SK-N-DZ (cell line): ENCODE data around the gene PLOD3.

Source experiments
- DNase-seq: peaks from one replicate; pipeline ENCODE4 v3.0.0-alpha.2; 2015; ENCODE audit warnings: low spot score

Gene PLOD3

DNA sequence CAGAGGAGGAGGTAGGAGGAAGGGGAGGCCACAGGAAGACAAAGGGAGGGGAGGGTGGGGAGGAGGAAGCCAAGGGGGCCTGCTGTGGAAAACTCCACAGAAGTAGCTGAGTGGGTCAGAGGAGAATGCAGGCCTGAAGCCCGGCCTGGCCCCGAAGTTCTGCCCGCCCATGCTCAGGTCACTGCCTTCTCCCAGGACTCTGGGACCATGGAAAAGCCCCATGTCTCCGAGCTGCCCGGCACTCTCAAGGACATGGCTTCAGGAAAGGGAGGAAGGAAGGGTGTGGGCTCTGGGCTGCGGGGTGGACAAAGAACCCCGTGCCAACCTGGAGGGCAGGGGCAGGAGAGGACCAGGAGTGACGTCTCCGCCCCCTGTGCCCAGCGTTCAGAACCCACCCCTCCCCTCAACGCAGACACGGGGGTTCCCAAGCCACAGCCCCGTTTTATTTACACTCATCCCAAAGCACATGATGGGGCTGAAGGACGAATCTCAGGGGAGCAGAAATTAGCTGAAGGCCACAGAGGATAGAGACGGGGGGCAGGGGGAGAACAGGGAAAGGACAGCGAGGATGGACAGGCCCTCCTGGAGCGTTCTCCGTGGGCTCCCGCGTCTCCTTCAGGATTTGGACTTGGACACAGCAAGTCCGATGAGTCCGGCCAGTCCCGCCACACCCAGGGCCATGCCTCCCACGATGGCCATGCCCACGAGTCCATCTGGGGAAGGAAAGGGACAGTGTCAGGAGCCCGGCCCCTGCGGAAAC, 22.0 kb upstream of the PLOD3 start:
- DNase-seq = no peak

DNA sequence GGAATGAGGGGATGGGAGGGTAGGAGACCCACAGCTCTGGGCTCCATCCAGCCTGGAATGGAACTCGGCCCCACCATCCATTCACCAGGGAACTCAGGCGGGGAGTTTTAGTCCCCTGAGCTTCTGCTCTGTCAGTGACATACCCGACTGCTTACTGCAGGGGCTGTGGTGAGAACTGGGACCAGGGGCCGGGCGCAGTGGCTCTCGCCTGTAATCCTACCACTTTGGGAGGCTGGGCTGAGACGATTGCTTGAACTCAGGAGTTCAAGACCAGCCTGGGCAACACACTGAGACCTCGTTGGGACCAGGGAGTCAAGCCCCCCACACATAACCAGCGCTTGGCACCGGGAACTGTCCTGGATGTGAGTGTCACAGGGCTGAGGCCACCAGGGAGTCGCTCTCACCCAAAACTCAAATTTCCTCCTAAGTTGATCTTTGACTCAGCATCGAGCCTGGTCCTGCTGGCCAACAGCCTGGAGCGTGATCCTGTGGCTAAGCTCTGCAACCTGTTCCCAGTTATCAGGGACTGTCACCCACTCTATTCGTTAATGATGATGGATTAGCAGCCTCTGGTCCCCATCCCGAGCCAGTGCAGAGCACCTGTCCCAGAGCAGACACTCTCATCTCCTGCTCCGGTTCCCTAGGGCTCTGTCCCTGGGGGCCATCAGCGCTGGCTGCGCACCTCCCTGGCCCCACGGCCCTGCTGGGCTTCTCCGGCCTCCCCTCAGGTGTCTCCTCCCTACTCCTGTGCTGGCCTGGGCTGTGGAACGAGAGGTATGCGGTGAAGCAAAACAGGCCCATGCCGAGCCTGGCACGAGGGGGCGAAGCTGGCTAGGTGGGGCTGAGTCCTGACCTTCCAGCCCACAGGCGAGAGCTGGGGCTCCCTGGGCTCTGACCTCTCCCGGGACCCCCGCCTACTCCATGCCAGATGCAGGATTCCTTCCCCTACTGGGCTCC, 21.1 kb upstream of the PLOD3 start:
- DNase-seq = peak; percentile 37

DNA sequence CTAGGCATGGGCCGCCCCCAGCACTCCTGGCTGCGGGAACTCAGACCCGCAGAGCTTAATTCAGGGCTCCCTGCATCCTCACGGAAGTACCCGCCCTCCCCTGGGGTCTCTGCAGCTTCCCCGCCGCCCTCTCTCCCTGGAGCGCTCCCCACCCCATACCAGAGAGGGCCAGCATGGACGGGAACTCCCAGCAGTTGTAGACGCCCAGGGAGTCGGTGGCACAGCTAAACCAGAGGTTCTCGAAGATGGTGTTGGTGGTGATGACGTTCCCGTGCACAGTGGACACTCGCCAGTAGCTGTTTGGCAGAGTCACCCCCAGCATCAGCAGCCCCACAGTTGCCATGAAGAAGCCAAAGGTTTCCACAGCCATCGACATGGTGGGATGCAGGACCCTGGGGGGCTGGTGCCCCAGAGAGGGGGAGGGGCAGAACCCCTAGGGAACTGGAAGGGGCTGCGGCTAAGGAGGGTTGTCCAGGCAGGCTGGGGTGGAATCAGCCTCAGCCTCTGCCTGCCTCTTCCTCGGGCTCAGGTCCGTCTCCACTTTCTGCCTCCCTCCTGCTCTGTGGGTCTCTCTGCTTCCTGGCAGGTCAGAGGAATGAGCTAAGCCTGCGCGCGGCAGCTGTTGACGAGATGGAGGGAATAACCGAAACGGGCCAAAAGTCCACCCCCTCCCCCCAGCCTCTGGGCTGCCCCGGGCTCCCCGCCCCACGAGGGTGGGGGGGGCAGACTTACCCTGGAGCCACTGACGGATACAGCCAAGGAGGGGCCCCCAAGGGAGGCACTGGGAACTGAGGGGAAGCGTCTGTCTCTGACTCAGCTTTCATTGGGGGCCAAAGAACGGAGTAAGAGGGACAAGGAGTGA, 20.1 kb upstream of the PLOD3 start, which contains the start of gene CLDN15:
CLDN15 (minus strand) TSS at position 597 of the 862 bp plus-strand sequence; CDS start at position 376, 221 bp downstream.
- DNase-seq = no peak

DNA sequence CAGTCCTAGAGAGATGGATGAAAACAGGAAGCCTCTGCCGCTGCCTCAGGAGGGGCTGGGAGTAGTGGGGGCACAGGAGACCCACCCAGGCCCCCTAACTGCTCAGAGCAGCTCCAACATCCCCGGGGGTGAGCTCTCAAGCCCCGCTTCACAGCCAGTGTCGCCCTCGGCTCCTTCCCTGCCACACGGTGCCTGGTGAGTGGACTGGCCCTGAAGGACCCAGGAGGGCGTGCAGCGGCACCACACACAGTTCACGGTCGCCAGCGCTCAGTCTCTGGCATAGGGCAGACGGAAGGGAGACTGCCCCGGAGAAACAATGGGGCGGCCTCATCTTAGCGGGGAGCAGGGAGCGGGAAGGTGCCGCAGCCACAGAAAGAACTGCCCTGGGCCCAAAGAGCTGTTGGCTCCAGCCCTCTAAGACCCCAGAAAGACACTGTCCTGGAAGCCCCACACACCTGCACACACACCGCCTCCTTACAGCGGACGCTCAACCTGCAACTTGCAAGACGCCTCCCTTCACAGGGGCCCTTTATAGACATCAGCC, 19.0 kb upstream of the PLOD3 start:
- no peak for DNase-seq

DNA sequence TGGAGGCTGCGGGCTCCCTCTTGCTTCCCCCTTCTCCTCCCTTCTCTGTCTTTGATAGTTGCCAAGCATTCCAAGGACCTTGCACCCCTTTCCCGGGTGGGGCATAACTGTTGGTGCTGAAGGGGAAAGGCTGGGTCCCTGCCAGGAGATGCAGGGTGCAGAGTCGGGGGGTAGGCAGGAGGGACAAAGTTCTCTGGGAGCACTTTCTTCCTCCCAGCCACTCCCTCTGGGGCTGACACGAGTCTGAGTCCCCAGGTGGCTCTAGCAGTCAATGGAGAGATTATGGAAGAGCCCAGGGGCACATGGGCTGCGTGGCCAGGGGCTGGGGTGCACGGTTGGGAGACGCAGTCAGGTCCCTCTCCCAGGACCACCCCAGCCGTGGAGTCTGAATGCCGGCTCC, 18.1 kb upstream of the PLOD3 start:
- no peak for DNase-seq

DNA sequence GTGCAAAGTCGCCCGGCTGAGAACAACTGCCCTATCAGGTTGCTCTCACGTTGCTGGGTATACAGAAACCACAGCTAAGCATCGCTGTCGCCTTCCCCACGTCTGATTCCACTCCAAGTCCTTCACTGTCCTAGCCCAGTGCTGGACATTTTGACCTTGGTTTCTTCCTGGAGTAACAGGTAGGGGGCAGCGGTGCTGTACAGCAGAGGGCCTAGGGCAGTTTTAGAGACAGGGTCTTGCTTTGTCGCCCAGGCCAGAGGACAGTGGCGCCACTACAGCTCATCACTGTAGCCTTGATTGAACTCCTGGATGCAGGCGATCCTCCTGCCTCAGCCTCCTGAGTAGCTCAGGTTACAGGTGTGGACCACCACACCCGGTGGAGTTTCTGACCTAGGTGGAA, 17.7 kb upstream of the PLOD3 start:
- no peak for DNase-seq

DNA sequence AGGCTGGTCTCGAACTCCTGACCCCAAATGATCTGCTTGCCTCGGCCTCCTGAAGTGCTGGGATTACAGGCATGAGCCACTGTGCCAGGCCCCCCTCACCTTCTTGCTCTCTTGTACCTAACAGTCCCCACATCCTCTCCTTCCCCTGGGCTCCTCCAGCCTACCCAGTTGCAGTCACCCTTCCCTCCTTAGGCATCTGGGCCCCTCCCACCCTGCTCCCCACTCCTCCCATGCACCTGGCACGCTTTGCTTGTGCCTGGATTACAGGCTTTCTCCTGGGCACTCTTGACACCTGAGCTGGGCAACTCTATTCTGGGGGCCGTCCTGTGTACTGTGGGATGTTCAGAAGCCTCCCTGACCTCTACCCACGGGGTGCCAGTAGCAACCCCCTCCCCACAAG, 17.3 kb upstream of the PLOD3 start:
- no peak for DNase-seq

DNA sequence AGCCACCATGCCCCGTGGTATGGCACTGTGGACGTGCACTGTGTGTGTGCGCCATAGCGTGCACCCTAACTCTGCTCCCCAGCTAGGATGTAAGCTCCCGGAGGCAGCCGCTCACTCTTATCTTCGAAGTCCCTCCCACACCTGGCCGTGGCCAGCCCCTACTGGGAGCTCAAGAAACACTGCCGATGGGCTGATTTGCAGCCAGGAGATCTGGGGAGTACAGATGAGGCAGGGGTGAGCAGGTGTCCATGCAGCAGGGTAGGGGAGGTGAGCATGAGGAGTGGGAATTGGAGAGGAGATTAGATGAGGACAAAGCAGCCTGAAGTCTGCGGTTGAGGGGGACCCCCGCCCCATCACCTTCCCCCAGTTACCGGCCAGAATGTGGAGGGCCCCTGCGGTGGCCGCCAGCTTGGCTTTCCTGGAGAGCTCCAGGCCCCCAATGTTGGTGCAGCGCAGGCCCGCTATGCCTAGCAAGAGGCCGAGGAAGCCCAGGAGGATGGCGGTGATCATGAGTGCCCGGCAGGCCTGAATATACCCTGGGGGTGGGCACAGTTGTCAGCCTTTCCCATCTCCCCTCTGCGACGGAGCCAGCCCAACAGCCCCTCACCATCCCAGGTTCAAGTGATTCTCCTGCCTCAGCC, 16.6 kb upstream of the PLOD3 start:
- DNase-seq = no peak

DNA sequence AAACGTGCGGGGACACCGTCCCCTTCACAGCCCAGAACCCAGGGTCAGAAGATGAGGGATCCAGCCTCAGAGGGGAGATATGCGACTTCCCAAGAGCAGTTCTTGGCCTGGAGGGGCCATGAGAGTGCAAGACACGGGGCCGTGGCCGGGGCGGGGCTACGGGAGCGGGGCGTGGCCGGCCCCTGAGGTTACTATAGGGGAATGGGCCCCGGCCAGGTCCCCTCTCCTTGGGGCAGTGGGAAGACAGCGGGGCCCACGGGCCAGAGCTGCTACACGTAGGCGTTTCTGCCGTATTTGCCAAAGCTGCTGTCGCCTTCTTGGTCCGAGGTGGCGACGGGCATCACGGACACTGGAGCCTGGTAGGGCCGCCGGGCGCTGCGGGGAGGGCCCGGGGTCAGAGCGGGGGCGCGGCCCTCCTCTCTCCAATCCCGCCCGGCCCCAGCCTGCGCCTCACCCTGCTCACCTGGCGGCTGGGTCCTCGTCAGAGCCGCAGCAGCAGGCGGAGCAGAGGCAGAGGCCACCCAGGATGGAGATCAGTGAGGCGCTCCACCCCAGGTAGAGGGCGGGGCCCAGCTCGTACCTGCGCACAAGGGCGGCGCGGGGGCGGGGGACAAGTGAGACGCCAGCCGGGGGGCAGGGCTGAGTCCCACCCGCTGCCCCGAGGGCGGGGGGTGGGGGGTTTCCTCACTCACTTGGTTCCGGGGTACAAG, 14.9 kb upstream of the PLOD3 start:
- DNase-seq = no peak

DNA sequence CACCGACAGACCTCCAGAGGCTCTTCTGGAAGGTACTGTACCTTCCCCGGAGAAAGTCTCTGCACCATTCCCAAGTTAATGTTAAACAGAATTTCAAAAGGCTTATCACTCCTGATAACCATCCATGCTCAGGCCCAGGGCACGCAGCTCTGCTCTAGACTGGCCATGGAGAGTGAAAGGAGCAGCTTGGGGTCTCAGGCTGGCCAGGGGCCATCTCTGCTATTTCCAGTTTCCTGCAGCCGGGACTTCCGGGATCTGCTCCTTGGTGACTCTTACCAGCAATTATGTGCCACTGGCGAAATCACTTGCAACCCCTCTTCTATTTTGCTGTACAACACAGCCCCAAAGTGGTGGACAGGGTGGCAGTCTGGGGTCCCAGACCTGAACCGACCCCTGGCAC, 14.3 kb upstream of the PLOD3 start:
- no peak for DNase-seq

DNA sequence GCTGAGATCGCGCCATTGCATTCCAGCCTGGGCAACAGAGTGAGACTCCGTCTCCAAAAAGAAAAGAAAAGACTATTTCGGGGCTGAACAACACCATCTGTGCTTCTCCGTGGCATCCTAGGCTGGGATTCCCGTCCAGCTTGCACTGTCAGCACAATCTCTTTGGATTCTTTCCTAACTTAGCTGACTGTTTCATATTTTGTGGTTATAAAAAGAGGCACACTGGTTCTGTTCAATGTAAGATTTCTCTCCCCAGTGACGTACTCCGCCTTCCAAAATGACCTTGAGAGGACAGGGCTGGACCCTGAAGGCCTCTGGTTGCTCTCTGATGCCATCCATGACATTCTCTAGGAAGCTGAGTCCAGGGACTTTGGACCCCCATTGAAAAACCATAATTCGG, 9.3 kb upstream of the PLOD3 start:
- DNase-seq = no peak

DNA sequence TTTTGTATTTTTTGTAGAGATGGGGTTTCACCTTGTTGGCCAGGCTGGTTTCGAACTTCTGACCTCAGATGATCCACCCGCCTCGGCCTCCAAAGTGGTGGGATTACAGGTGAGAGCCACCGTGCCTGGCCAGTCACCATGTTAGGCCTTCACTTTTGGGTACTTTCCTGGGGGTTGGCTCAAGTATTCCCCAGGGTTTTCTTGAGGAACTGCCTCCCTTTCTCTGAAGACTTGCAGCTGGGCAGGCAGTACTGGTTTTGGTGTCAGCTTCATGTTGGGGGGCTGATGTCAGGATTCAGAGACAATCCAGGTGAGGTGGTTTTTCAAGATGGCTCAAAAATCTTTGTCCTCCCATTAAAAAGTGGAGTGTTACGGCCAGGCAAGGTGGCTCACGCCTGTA, 8.3 kb upstream of the PLOD3 start:
- DNase-seq = no peak

DNA sequence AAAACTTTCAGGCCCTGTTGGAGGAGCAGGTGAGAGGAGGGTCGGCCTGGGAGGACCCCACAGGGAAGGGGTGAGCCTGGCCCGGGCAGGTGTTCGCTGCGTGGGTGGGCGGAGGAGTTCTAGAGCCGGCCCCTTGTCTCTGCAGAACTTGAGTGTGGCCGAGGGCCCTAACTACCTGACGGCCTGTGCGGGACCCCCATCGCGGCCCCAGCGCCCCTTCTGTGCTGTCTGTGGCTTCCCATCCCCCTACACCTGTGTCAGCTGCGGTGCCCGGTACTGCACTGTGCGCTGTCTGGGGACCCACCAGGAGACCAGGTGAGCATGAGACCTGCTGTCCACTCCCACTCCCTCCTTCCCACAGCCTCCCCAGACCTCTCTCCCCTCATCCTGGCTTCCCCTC, 6.1 kb upstream of the PLOD3 start:
- DNase-seq = no peak

DNA sequence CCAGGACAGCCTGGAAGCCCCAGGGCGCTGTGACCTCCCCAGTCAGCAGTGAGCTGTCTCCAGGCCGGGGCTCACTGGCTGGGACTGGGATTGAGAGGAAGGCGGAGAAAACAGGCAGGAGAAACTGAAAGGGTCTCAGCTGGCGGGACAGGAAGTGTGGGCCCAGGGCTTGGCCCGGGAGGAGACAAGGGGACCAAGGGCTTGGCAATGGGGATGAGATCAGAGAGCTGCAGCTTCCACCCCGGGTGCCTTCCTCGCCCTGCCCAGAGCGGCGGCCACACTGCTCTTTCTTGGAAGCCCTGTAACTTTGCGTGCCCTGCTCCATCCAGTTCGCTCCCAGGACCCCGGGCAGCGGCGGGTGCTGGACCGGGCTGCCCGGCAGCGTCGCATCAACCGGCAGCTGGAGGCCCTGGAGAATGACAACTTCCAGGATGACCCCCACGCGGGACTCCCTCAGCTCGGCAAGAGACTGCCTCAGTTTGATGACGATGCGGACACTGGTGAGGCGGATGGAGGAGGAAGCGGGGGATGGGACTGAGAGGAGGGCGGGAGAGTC, 5.0 kb upstream of the PLOD3 start:
- DNase-seq = no peak

DNA sequence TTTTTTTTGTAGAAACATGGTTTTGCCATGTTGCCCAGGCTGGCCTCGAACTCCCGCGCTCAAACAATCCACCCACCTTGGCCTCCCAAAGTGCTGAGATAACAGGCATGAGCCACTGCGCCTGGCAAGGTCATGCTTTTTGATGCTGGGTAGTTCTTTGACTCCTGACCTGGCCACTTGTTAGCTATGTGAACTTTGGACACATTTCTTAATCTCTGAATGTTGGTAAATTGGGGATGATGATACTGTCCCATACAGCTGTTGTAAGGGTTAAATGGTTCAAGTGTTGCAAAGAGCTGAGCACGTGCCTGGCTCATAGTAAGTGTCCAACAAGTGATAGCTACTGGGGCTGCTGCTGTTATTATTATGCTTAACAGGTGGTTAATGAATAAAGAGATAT, 2.9 kb upstream of the PLOD3 start:
- DNase-seq = no peak

DNA sequence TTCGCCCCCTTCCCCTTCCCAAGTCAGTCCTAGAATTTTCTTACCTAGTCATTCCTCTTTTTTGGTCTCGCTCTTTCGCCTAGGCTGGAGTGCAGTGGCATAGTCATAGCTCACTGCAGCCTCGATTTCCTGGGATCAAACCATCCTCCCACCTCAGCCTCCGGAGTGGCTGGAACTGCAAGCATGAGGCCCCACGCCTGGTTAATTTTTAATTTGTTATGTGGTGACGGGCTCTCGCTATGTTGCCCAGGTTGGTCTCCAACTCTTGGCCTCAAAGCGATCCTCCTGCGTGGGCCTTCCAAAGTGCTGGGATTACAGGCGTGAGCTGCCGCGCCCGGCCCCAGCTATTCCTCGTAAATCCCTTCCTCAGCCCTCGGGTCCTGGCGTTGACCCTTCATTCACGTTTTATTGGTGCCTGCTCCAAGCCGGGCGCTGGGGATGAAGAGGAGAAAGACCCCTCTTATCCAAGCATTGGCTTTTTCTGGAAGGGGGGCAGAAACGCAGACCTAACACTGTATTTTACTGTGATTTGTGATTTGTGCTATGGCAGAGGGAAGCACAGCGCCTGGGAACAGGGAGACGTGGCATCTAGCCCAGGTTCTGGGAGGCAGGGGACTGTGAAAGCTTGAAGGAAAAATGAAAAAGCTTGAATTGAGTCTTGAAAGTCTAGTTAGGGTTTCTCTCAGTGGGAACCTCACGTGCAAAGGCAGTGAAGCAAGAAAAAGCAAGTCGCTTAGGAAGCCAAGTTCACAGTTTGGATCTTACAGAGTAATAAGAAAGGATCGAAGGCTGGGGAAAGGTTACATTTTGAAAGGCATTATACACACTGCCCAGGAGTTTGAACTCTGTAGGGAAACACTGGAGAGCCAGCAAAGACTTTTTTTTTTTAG, 1.1 kb upstream of the PLOD3 start:
- DNase-seq = no peak

DNA sequence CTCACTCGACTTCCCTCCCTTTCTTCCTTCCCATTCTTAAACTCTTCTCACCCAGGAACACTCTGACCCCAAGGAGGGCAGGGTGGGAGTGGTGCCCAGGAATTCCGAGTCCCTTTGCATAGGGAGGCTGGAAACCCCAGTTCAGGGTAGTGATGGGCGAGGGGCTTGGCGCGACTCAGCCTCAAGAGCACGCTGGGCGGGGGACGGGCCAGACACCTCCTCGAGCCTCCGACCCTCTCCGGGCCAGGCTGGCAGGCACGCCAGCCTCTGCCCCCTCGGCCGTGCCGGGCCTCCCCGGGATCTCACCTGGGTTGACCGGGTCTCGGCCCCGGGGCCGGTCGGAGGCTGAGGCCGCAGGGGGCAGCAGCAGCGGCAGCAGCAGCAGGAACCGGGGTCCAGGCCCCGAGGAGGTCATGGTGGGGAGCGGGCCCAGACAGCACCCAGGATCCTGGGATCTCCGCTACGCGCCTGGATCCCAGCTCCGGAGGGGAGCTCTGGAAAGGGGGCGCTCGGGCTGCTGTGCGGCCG, 457 bp downstream of the PLOD3 start:
- DNase-seq = no peak

DNA sequence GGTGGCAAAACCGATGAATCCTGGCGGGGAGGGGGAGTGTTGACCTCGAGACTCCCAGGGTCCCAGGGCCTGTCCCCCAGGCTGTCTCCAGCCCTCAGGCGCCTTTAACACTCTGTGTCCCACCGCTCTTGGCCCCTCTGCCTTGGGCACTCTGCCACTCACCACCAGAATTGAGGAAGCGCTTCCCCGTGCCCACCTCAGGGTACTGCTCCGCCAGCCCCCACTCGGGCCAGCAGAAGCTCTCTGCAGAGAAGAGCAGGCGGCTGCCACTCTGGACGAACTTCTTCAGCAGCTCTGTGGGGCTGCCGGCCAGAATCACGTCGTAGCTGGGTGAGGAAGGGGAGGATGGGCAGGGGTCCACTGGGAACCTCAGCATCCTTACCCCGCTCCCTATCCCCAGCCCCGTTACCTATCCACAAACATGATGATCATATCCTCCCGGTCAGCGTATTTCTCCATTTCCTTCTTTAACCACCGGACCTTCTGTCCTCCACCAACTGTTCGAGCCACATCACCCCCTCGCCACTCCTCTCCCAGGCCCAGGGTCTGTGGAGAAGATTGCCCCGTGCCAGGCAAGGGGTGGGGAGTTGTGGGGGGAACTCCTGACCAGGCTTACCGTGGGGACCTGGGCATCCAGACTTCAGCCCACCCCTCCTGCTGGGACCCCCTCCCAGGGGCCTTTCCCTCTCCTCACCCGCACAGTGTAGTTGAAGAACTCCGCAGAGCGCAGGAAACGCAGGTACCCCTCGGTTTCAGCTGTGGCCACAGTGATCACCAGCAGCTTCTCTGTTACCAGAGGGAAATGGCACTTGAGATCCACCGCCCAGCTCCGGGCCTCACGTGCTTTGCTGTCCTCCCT, 1.2 kb downstream of the PLOD3 start:
- DNase-seq = no peak
